Measurements from ENCODE around the gene AMER2. TPM values are rescaled to one million over a fixed set of nuclear protein-coding genes. Genes with fewer than 3 reads are reported as not detected.

Gene AMER2
- total RNA-seq, 4 donors from 2014 or later, result under 0.01 to 0.17 TPM; not detected in 2

- peaks cover 0 to 4% (median 0%) of the 10 kb centered on the region in 4 donors for H3K4me1 ChIP-seq
- H3K27me3 ChIP-seq, result peaks cover 0 to 5% (median 0%) of the 10 kb centered on the region in 4 donors
- intact Hi-C loops (cut with DNase I), result no loop called here
- H3K36me3 ChIP-seq, result no peaks in the 10 kb centered on the region
- DNase-seq (ENCODE audit: extremely low spot score), result no peak
- TF ChIP-seq POLR2A (IDR thresholded peaks at IDR 0.05; ENCODE audit: low read depth), result no peak
- no peak for TF ChIP-seq EP300 (IDR thresholded peaks at IDR 0.05)
- 54% methylated on average over 6 of the region's 6 CpGs for WGBS
- H3K27ac ChIP-seq (replicated peaks in 1 of 4), result no peak overlapping the region
- no peak overlapping the region for H3K4me3 ChIP-seq
- no peaks in the 10 kb centered on the region for H3K9me3 ChIP-seq
These were observed 42.6 kb upstream of the AMER2 start for GRCh38 chr13:25214491-25215252.

GRCh38 chr13:25213715-25214114 lies 41.6 kb upstream of the AMER2 start:
- Histone ChIP-seq H3K27me3 (peaks cover 0 to 5% (median 0%) of the 10 kb centered on the region in 4 donors), H3K9me3 (no peaks in the 10 kb centered on the region), H3K27ac (replicated peaks in 1 of 4) (no peak overlapping the region), H3K36me3 (no peaks in the 10 kb centered on the region), H3K4me3 (no peak overlapping the region), H3K4me1 (peaks cover 0 to 4% (median 0%) of the 10 kb centered on the region in 4 donors)
- WGBS, result 92% methylated on average over 2 of the region's 2 CpGs
- TF ChIP-seq POLR2AphosphoS5 (IDR thresholded peaks at IDR 0.05) (no peak), CTCF (IDR thresholded peaks at IDR 0.05) (no peak), POLR2A (IDR thresholded peaks at IDR 0.05; ENCODE audit: low read depth) (no peak), EP300 (IDR thresholded peaks at IDR 0.05) (no peak)
- DNase-seq (ENCODE audit: extremely low spot score), result no peak
- intact Hi-C loops (cut with DNase I), result no loop called here

GRCh38 chr13:25210842-25211569 lies 38.9 kb upstream of the AMER2 start:
- DNase-seq (ENCODE audit: extremely low spot score), result no peak
- WGBS, result 71% methylated on average over 13 of the region's 13 CpGs
- TF ChIP-seq POLR2AphosphoS5 (IDR thresholded peaks at IDR 0.05), result no peak
- no peak for TF ChIP-seq CTCF (IDR thresholded peaks at IDR 0.05)
- no peak for TF ChIP-seq EP300 (IDR thresholded peaks at IDR 0.05)
- TF ChIP-seq POLR2A (IDR thresholded peaks at IDR 0.05; ENCODE audit: low read depth), result no peak

GRCh38 chr13:25207291-25207810 lies 35.3 kb upstream of the AMER2 start:
- Histone ChIP-seq H3K27me3 (peaks cover 0 to 8% (median 0%) of the 10 kb centered on the region in 4 donors), H3K36me3 (no peaks in the 10 kb centered on the region), H3K4me3 (no peak overlapping the region), H3K9me3 (no peaks in the 10 kb centered on the region), H3K4me1 (no peaks in the 10 kb centered on the region), H3K27ac (replicated peaks in 1 of 4) (no peak overlapping the region)
- 62% methylated on average over 8 of the region's 8 CpGs for WGBS
- intact Hi-C loops (cut with DNase I), result no loop called here
- TF ChIP-seq EP300 (IDR thresholded peaks at IDR 0.05) (no peak), POLR2AphosphoS5 (IDR thresholded peaks at IDR 0.05) (no peak), POLR2A (IDR thresholded peaks at IDR 0.05; ENCODE audit: low read depth) (no peak), CTCF (IDR thresholded peaks at IDR 0.05) (no peak)
- DNase-seq (ENCODE audit: extremely low spot score), result no peak

More at GRCh38 chr13:25210842-25211569, 38.9 kb upstream of the AMER2 start:
- H3K9me3 ChIP-seq, result no peaks in the 10 kb centered on the region
- H3K27ac ChIP-seq (replicated peaks in 1 of 4), result no peak overlapping the region
- intact Hi-C loops (cut with DNase I), result no loop called here
- no peaks in the 10 kb centered on the region for H3K36me3 ChIP-seq
- H3K27me3 ChIP-seq, result no peaks in the 10 kb centered on the region
- H3K4me3 ChIP-seq, result no peak overlapping the region
- H3K4me1 ChIP-seq, result peaks cover 0 to 4% (median 0%) of the 10 kb centered on the region in 4 donors

GRCh38 chr13:25204863-25205262 lies 32.8 kb upstream of the AMER2 start:
- Histone ChIP-seq H3K9me3 (no peaks in the 10 kb centered on the region), H3K4me1 (no peaks in the 10 kb centered on the region), H3K36me3 (no peaks in the 10 kb centered on the region), H3K27ac (replicated peaks in 1 of 4) (no peak overlapping the region), H3K27me3 (peaks cover 0 to 13% (median 0%) of the 10 kb centered on the region in 4 donors), H3K4me3 (no peak overlapping the region)
- no peak for TF ChIP-seq EP300 (IDR thresholded peaks at IDR 0.05)
- no peak for TF ChIP-seq CTCF (IDR thresholded peaks at IDR 0.05)
- TF ChIP-seq POLR2AphosphoS5 (IDR thresholded peaks at IDR 0.05), result no peak
- TF ChIP-seq POLR2A (IDR thresholded peaks at IDR 0.05; ENCODE audit: low read depth), result no peak
- 78% methylated on average over 4 of the region's 4 CpGs for WGBS
- intact Hi-C loops (cut with DNase I), result no loop called here
- DNase-seq (ENCODE audit: extremely low spot score), result no peak
